GM18861 (cell line): Measurements from ENCODE around the gene OR2T12.
A peak's percentile ranks its signal among the peaks of the same experiment; 100 is the strongest.
"Not testable (repeated sequence)": the region's sequence is repeated elsewhere in the genome, so short reads cannot be mapped to it uniquely, and the experiment has no call there.

Source experiments
- ATAC-seq: cut with Tn5 transposase; IDR thresholded peaks from one replicate; pipeline ENCODE4 v1.9.1; 2021; ENCODE audit not compliant: unreplicated experiment

The OR2T12 gene, protein sequence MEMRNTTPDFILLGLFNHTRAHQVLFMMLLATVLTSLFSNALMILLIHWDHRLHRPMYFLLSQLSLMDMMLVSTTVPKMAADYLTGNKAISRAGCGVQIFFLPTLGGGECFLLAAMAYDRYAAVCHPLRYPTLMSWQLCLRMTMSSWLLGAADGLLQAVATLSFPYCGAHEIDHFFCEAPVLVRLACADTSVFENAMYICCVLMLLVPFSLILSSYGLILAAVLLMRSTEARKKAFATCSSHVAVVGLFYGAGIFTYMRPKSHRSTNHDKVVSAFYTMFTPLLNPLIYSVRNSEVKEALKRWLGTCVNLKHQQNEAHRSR

DNA sequence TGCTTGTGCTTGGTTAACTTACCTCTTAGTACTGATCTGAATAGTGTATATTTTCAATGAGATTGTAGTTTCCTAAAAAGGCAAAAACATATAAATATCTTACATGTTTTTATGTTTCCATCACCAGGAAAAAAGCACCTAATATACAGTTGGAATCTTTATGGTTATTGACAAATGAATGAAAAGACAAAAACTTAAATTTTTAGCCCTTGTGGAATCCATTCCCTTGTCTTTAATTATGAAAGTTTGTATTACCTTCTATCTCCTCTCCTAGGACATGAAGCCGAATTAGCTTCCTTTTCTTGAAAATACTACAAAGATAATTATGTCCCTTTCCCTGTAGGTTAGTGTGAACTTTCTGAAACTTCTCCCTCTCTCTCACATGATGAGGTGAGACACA lies at the start of gene OR2T12:
OR2T12 (minus strand) TSS at position 101 of the 400 bp plus-strand sequence. CDS start 7,846 bp downstream, outside the sequence.
- ATAC-seq, result no peak

DNA sequence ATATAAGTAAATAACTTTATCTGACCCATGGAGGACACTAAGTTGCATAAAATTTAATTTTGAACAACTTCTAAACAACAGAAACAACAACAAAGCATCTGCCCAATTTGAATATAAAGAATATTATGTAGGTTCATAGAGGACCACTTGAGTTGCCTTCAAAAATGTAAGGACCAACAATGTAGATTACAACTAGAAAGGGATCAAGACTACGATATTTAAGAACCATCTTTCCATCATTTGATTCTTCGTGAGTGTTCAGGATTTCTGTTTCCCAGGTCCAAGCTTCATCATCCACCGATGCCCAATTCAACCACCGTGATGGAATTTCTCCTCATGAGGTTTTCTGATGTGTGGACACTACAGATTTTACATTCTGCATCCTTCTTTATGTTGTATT lies 45.3 kb upstream of the OR2T12 start, which contains the start of gene OR14C36:
OR14C36 (plus strand) TSS at position 301 of the 400 bp plus-strand sequence; CDS start at position 301, 0 bp downstream.
- no peak for ATAC-seq

DNA sequence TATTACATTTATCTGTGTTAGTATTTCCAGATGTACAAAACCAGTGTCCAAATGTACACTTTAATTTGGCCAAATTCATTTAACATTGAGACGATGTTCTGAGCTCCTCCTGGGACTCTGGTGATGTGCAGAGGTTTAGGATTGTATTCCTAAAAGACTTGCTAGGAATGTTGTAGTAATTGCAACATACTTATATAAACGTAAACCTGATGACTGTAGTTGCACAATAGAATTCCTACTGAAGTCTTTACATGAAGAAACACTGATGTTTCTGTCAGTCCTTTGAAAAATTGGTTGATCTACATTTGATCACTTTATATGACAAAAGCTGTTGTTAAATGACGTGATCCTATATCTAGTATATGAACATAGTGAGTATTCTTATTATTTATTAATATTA lies 40.2 kb upstream of the OR2T12 start:
- no peak for ATAC-seq

DNA sequence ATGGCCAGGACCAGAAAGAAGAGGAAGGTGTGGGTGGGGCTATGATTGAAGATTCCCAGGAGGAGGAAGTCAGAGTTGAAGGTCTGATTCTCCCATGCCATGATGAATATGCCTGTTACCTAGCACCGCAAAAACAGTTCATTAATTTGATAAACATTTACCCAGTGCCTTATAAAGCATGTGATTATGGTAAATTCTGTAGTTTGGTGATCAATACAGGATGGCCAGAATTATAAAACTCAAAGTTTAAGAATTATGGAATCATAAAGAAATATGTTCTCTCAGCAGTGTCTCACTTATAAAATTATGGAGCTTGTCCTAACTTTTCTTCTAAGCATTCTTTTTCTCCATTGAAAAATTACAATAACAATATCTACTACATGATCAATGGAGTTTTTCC lies 21.2 kb upstream of the OR2T12 start, which contains the start of gene OR2M7:
OR2M7 (minus strand) TSS at position 101 of the 400 bp plus-strand sequence; CDS start at position 101, 0 bp downstream.
- ATAC-seq, result no peak

DNA sequence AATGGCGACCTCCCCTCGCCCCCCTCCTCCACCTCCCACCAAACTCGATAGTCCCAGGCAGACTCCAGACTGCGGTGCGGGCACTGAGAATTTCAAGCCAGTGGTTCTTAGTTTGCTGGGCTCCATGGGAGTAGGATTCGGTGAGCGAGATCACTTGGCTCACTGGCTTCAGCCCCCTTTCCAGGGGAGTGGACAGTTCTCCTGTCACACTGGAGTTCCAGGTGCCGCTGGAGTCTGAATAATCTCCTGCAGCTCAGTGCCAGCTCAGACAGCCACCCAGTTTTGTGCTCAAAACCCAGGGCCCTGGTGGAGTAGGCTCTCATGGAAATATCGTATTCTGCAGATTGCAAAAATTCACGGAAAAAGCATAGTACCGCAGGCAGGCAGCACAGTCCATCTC lies 13.6 kb upstream of the OR2T12 start:
- ATAC-seq, result no peak

DNA sequence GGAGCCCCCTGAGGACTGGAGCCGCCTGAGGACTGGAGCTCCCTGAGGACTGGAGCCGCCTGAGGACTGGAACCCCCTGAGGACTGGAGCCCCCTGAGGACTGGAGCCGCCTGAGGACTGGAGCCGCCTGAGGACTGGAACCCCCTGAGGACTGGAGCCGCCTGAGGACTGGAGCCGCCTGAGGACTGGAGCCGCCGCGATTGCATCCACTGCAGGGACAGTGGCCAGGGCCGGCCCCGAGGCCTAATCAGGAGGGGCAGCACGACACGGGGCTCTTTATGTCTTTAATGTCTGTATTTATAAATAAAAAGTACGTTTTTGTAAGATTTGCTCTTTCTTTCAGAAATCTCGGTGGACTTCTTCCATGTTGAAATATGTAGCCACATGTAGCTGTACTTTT lies 3.5 kb upstream of the OR2T12 start:
- ATAC-seq, result not testable (repeated sequence)

DNA sequence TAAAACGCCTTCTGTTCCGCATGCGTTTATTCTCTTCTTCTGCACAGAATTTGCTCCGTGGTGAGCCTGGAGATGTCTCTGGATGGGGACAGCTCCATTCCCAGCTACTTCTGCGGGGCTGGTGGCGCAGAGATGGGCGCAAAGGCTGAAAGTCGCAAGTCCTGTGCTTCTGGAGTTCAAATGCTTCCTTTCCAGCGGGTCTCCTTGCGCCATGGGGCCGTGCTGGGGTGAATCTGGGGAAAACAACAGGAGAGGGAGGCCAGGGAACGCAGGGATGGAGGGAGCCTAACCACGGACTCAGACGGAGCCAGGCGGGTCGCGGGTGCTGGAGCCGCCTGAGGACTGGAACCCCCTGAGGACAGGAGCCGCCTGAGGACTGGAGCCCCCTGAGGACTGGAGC lies 2.9 kb upstream of the OR2T12 start:
- ATAC-seq, result no peak

DNA sequence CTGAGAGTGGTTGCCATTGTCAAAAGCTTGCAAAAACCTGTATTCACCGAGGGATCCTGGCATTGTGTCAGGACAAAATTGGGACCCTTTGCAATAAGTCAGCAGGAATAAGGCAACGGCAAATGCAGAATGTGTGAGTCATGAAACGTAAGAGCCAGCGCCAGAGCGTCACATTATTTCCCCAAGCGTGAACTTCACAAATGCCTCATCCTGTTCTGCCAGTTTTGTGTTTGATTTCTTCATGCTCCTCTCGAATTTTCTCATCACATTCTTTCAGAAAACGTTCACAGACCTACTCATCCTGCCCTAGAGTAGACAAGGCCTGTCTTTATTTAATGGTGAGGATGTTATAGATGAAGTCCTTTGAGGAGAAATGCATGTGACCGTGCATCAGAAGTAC lies 2.4 kb upstream of the OR2T12 start:
- ATAC-seq, result not testable (repeated sequence)

DNA sequence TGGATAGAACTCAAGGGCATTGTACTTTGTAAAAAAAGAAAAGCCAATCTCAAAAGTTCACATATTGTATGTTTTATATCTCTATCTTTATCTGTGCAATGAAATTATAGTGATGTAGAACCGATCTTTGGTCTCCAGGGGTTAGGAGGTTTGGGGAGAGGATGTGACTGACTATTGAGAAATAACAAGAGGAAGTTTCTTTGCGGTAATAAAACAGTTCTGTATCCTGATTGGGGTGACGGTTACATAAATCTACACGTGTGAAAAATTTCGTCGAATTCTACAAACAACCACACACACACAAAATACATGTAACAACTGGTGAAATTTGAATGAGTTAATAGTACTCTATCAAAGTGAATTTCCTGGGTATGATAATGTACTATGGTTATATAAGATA lies 14.8 kb downstream of the OR2T12 start:
- ATAC-seq, result no peak

DNA sequence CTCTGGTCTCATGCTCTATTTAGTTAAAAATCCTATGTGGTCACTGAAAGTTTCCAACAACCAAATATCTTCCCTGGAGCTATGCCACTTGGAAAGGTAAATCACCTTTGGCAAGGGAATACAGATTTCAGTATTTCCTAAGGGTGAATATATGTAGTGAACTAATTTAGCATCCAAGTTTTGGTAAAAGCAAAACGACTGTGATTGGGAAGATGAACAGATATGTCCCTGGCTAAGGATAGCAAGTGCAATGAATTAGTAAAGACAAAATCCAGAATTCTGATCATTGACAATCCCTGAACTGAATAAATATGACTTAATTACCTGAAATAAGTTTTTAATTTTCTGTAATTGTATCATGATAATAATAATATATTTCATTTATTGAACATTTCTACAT lies 25.3 kb downstream of the OR2T12 start, which contains the start of gene OR2T33:
OR2T33 (minus strand) TSS at position 101 of the 400 bp plus-strand sequence. CDS start 4,162 bp downstream, outside the sequence.
- no peak for ATAC-seq

DNA sequence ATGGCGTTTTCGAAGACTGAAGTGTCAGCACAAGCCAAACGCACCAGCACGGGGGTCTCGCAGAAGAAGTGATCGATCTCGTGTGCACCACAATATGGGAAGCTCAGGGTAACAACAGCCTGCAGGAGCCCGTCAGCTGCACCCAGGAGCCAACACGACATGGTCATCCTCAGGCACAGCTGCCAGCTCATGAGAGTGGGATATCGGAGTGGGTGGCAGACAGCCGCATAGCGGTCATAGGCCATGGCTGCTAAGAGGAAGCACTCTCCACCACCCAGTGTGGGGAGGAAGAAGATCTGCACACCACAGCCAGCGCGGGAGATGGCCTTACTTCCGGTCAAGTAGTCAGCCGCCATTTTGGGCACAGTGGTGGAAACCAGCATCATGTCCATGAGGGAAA lies 30.0 kb downstream of the OR2T12 start:
- not testable (repeated sequence) for ATAC-seq

DNA sequence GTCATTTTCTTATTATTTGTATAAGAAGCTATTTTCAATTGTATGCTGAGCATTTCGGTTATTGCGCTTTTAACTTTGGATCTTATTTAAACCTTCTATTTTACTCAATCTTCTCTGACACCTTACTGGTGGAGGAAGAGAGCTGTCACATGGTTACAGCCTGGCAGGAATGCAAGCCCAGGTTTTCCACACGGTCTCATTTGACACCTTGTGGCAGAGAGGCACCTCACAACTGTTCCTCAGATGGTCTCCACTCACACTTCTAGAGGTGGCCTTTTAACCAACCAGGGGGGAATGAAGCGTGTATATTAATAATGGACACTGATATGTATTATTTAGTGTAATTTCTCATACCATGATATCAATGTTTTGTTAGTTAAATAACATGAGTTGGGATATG lies 35.0 kb downstream of the OR2T12 start:
- no peak for ATAC-seq

DNA sequence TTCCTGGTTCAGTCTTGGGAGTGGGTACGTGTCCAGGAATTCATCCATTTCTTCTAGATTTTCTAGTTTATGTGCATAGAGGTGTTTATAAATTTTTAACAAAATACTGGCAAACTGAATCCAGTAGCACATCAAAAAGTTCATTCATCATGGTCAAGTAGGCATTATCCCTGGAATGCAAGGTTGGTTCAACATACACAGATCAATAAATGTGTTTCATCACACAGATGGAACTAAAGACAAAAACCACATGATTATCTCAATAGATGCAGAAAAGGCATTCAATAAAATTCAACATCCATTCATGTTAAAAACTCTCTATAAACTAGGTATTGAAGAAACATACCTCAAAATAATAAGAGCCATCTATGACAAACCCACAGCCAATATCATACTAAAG lies 43.9 kb downstream of the OR2T12 start:
- ATAC-seq, result not testable (repeated sequence)

DNA sequence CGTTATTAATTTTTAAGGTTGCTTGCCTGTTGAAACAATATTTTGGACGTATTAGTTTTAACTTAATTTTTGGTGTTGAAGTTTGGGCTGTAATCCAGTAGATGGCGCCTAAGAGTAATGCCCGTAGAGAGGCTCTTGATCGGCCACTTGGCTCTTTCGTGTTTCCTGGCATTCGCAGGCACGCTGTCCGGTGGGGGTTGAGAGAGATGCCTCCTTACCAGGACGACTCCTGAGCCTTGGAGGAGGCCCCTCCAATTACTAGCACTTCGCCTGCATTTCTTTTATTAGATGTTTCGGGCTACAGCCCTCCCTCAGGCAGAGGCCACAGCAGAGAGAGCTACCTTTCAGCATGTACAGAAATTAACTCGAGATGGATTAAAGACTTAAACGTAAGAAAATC lies 60.0 kb downstream of the OR2T12 start:
- peak; percentile 90 for ATAC-seq
